HG02623 (cell line): ENCODE data around the gene ATP10A.
"Not testable (repeated sequence)": the region's sequence is repeated elsewhere in the genome, so short reads cannot be mapped to it uniquely, and the experiment has no call there.

ENCODE experiments used
- ATAC-seq: cut with Tn5 transposase; IDR thresholded peaks from one replicate; pipeline ENCODE4 v1.9.1; 2021; ENCODE audit warnings: moderate library complexity; ENCODE audit not compliant: unreplicated experiment

ATP10A gene

DNA sequence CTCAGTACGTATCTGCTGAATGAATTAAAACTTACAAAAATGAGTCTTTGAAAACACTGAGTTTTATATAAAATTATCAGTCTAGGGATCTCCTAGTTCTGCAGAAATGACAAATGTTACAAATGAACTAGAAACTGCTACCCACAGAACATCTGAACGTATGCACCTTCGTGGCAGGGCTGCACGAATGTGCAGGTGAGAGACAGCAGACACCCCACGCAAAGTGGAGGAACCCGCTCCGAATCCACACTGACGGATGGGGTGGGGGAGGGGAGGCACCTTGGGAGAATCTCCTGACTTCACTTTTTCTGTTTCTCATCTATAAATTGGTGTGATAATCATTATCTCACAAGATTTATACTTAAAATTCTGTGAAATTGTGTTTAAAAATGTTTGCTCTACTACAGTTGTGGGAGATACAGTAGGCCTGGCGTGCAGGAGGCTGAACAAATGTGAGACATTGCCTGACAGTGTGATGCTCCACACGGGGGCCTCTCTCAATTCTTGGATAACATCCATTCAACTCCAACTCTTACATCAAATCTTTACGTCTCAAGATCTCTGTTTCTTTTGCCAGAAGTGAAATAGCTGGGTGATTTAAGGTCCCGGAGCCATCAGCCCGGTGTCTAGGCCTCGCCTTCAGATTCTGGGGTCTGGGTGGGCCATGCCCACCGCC is 86.9 kb downstream of the ATP10A start:
- no peak for ATAC-seq

- peak; percentile 86 for ATAC-seq
These were observed 87.7 kb downstream of the ATP10A start for GRCh38 chr15:25775317-25775912.

- no peak for ATAC-seq
These were observed 88.3 kb downstream of the ATP10A start for GRCh38 chr15:25774871-25775270.

DNA sequence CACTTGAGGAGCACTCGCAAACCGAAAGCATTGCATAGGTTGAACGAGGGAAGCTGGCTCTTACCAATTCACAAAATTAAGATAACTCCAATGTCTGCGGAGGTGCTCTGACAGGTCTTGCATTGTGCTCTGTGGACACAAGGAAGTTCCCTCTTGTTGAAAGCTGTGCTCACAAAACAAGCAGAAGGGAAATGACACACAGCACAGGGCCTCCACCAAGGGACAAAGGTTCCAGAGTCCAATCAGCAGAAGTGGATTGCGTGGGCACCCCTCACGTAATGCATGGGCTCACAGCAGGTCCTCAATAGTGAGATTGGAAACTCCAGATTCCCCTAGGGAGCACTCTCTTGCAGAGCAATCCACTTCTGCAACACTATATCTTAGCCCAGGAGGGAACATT is 89.9 kb downstream of the ATP10A start:
- no peak for ATAC-seq

DNA sequence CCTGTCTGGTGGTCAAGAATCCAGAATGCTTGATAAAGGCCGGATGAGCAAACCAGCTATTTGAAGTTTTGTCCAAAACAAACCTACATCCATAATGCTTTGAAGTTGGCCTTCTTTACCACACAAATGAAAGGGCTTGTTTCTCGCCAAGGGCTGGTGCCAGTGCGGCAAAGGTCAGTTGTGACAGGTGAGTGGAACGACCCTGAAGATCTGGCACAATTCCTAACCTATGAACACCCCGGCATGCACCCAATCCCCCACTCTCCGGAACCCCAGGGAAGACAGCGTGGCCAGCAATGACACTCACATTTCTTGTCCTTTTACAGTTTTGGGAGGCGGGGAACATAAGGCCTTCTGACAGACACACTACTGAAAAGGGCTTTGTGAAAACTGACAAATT is 90.6 kb downstream of the ATP10A start:
- no peak for ATAC-seq

GRCh38 chr15:25771736-25772135 is 91.4 kb downstream of the ATP10A start:
- ATAC-seq, result not testable (repeated sequence)

DNA sequence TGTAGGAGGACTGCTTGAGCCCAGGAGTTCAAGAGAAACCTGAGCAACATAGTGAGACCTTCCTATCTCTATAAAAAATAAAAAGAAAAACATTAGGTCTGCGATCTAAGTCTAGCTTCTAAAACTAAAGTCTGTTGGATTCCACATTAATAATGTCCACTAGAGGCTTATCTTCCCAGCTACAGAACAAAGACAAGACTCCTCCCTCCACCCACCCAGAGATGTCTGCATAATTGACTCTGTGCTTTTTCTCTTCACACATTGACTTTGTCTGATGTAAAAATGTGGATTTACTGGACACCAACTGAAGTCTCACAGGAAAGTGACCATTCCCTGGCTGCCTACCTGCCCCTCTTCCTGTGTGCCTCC is 91.8 kb downstream of the ATP10A start:
- ATAC-seq, result no peak

GRCh38 chr15:25770618-25771337 is 92.3 kb downstream of the ATP10A start:
- ATAC-seq, result no peak

DNA sequence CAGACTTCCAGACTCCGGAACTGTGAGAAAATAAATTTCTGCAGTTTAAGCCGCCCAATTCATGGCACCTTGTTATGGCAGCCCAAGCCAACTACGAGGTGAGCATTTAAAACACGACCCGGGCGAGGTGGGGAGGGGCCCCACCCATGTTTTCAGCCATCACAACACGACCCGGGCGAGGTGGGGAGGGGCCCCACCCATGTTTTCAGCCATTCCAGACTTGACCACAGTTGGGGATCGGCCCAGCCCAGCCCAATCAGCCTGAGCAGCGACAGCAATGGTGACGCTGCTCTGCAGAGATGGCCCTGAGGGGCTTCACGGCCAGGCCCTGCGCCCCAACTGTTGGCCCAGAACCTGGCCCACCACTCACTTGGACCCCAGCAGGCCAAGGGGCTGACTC is 93.1 kb downstream of the ATP10A start:
- no peak for ATAC-seq

DNA sequence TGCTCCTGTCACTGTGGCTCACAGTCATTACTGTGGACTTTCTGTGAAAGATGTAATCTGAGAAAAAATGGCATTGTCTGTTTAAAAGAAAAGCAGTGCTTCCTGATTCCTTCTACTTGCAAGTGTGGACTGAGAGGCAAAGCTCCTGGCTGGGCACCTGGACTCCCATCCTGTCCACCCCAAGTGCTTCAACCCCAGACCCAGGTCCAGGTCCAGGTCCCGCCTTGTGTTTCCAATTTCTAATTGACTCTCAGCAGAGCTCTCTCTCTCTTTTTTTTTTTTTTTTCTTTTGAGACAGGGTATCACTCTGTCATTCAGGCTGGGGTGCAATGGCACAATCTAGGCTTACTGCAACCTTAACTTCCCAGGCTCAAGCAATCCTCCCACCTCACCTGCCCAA is 94.9 kb downstream of the ATP10A start:
- no peak for ATAC-seq

- no peak for ATAC-seq
These were observed 95.6 kb downstream of the ATP10A start for GRCh38 chr15:25767356-25768151.

GRCh38 chr15:25766417-25766816 is 96.7 kb downstream of the ATP10A start:
- no peak for ATAC-seq

GRCh38 chr15:25764980-25765735 is 98.0 kb downstream of the ATP10A start:
- no peak for ATAC-seq

DNA sequence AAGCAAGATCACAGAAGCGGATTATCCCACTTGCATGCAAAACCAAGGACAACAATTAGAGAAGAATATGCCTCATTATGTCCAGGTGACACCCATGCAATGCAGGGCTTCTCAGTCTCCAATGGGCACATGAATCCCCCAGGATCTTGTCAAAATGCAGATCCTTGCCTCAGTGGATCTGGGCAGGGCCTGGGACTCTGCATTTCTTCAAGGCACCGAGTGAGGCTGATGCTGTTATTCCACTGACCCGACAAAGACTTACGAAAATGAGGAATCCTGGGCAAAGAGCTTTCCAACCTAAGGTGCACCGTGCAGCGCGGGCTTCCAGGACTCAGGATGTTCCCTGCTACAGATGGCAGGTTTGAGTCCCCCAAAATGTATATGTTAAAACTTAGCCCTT is 99.2 kb downstream of the ATP10A start:
- no peak for ATAC-seq

GRCh38 chr15:25763331-25763751 is 99.8 kb downstream of the ATP10A start:
- ATAC-seq, result no peak

DNA sequence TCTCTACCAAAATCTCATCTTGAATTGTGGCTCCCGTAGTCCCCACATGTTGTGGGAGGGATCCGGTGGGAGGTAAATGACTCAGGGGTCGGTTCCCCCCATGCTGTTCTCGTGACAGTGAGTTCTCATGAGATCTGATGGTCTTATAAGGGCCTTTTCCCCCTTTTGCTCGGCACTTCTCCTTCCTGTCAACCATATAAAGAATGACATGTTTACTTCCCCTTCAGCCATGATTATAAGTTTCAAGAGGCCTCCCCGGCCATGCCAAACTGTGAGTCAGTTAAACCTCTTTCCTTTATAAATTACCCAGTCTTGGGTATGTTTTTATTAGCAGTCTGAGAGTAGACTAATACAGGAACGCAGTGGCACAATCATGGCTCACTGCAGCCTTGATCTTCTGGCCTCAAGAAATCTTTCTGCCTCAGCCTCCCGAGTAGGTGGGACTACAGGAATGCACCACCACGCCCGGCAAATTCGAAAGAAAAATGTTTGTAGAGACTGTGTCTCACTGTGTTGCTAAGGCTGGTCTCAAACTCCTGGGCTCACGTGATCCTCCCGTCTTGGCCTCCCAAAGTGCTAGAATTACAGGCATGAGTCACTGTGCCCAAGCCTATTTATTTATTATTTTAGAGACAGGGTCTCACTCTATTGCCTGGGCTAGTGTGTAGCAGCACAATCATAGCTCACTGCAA is 101.0 kb downstream of the ATP10A start:
- no peak for ATAC-seq

DNA sequence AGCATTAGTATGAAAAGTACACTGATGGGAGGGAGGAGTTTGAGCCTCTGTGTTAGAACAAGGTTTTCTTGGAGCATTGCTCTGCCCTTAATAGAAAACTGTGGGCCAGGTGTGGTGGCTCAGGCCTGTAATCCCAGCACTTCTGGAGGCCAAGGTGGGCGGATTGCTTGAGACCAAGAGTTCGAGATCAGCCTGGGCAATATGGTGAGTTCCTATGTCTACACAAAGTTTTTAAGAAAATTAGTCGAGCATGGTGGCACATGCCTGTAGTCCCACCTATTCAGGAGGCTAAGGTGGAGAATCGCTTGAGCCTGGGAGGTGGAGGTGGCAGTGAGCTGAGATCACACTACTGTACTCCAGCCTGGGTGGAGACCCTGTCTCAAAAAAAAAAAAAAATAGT is 103.7 kb downstream of the ATP10A start:
- ATAC-seq, result no peak

DNA sequence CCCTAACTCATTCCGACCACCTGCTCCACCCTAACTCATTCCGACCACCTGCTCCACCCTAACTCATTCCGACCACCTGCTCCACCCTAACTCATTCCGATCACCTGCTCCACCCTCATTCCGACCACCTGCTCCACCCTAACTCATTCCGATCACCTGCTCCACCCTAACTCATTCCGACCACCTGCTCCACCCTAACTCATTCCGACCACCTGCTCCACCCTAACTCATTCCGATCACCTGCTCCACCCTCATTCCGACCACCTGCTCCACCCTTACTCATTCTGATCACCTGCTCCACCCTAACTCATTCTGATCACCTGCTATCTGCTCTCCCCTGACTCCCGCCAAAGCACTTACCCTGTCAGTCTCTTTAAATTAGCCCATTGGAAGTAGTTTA is 104.5 kb downstream of the ATP10A start:
- ATAC-seq, result not testable (repeated sequence)

DNA sequence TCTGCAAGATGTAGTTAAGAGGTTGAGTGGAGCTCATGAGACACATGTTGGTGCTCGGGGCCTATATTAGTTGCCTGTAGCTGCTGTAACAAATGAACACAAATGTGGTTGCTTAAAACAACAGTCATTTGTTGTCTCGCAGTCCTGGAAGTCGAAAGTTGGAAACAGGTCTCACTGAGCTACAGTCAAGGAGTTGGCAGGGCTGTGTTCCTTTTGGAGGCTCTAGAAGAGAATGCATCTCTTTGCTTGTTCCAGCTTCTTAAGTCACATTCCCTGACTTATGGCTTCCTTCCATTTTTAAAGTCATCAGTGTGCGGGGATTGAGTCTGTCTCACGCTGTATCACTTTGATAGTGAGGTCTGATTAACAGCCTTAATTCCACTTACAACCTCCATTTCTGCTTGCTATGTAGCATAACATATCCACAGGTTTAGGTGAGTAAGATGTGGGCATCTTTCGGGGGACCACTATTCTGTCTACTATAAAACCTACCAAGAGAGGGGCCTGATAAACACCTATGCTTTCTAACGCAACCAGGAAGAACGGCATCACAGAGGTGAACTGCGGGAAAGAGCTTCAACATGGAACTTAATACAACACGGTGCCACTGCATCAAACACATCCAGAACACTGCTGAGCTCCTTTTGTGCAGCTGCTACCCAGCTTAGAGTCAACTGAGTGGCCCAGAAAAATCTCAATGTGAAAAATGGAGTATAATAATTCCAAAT is 119.4 kb downstream of the ATP10A start:
- ATAC-seq, result no peak
